HG02938 (cell line): ENCODE data around the gene ATRNL1.
"Not testable (repeated sequence)": the region's sequence is repeated elsewhere in the genome, so short reads cannot be mapped to it uniquely, and the experiment has no call there.

ENCODE experiments used
- ATAC-seq: cut with Tn5 transposase; IDR thresholded peaks from one replicate; pipeline ENCODE4 v1.9.1; 2021; ENCODE audit warnings: mild to moderate bottlenecking, moderate library complexity; ENCODE audit not compliant: unreplicated experiment

ATRNL1 gene

GRCh38 chr10:115084277-115084850 lies 8.8 kb upstream of the ATRNL1 start:
- no peak for ATAC-seq

- ATAC-seq, result no peak
These were observed 2.0 kb upstream of the ATRNL1 start for GRCh38 chr10:115091161-115091560.

- ATAC-seq, result peak; percentile 1
These were observed 959 bp upstream of the ATRNL1 start for GRCh38 chr10:115092258-115092554.

- peak; percentile 72 for ATAC-seq
These were observed 445 bp upstream of the ATRNL1 start for GRCh38 chr10:115092555-115093285.

- ATAC-seq, result peak; percentile 38
These were observed 727 bp downstream of the ATRNL1 start for GRCh38 chr10:115093776-115094408.

GRCh38 chr10:115094416-115095140 lies 1.4 kb downstream of the ATRNL1 start:
- no peak for ATAC-seq

- no peak for ATAC-seq
These were observed 2.6 kb downstream of the ATRNL1 start for GRCh38 chr10:115095758-115096157.

- no peak for ATAC-seq
These were observed 10.5 kb downstream of the ATRNL1 start for GRCh38 chr10:115103700-115104099.

GRCh38 chr10:115105411-115105810 lies 12.2 kb downstream of the ATRNL1 start:
- not testable (repeated sequence) for ATAC-seq

GRCh38 chr10:115107830-115108229 lies 14.7 kb downstream of the ATRNL1 start:
- no peak for ATAC-seq

- no peak for ATAC-seq
These were observed 24.1 kb downstream of the ATRNL1 start for GRCh38 chr10:115117301-115117700.

- ATAC-seq, result no peak
These were observed 25.2 kb downstream of the ATRNL1 start for GRCh38 chr10:115118346-115118745.

- ATAC-seq, result no peak
These were observed 32.3 kb downstream of the ATRNL1 start for GRCh38 chr10:115125505-115125904.

- no peak for ATAC-seq
These were observed 36.6 kb downstream of the ATRNL1 start for GRCh38 chr10:115129752-115130151.

- no peak for ATAC-seq
These were observed 43.5 kb downstream of the ATRNL1 start for GRCh38 chr10:115136616-115137015.

- no peak for ATAC-seq
These were observed 48.1 kb downstream of the ATRNL1 start for GRCh38 chr10:115141254-115141653.

- no peak for ATAC-seq
These were observed 64.2 kb downstream of the ATRNL1 start for GRCh38 chr10:115157357-115157756.

- ATAC-seq, result no peak
These were observed 70.0 kb downstream of the ATRNL1 start for GRCh38 chr10:115163129-115163528.

- ATAC-seq, result no peak
These were observed 71.1 kb downstream of the ATRNL1 start for GRCh38 chr10:115164220-115164619.

- no peak for ATAC-seq
These were observed 74.6 kb downstream of the ATRNL1 start for GRCh38 chr10:115167751-115168150.

- ATAC-seq, result no peak
These were observed 78.3 kb downstream of the ATRNL1 start for GRCh38 chr10:115171392-115171960.
